H9 (cell line): Measurements from ENCODE around the gene SLAMF1. TPM values are rescaled to one million over a fixed set of nuclear protein-coding genes. Genes with fewer than 3 reads are reported as not detected.

ENCODE experiments used
- DNase-seq: peaks from one replicate; pipeline ENCODE4 v3.0.0-alpha.2; 2017
- H2AFZ ChIP-seq: one replicate; pipeline ENCODE4 v1.6.1; 2013; ENCODE audit warnings: mild to moderate bottlenecking, low read length, control low read depth, moderate library complexity
- H2AK5ac ChIP-seq: 2 replicates; pipeline ENCODE4 v1.6.1; 2013; ENCODE audit warnings: low read length, control low read depth, mixed read lengths; ENCODE audit not compliant: insufficient read length
- H2BK120ac ChIP-seq: one replicate; pipeline ENCODE4 v1.6.1; 2013; ENCODE audit warnings: low read depth, mild to moderate bottlenecking, low read length, control low read depth, inconsistent platforms; ENCODE audit not compliant: poor library complexity, severe bottlenecking
- H2BK12ac ChIP-seq: 2 replicates; pipeline ENCODE4 v1.6.1; 2013; ENCODE audit warnings: low read length, control low read depth, mixed read lengths, low read depth; ENCODE audit not compliant: insufficient read length
- H2BK15ac ChIP-seq: 2 replicates; pipeline ENCODE4 v1.6.1; 2013; ENCODE audit warnings: low read depth, low read length, control low read depth
- H2BK20ac ChIP-seq: one replicate; pipeline ENCODE4 v1.6.1; 2013; ENCODE audit warnings: low read depth, mild to moderate bottlenecking, low read length, control low read depth, inconsistent platforms; ENCODE audit not compliant: poor library complexity, severe bottlenecking
- H2BK5ac ChIP-seq: 2 replicates; pipeline ENCODE4 v1.6.1; 2013; ENCODE audit warnings: low read length, control low read depth, mixed read lengths; ENCODE audit not compliant: insufficient read length
- H3K14ac ChIP-seq: 2 replicates; pipeline ENCODE4 v1.6.1; 2013; ENCODE audit warnings: low read length, control low read depth; ENCODE audit not compliant: insufficient read depth
- H3K18ac ChIP-seq: 2 replicates; pipeline ENCODE4 v1.6.1; 2013; ENCODE audit warnings: low read depth, mild to moderate bottlenecking, mixed read lengths, low read length, control low read depth; ENCODE audit not compliant: insufficient read length
- H3K23ac ChIP-seq: 2 replicates; pipeline ENCODE4 v1.6.1; 2013; ENCODE audit warnings: low read length, control low read depth, mixed read lengths, low read depth; ENCODE audit not compliant: insufficient read length
- H3K23me2 ChIP-seq: 2 replicates; pipeline ENCODE4 v1.6.1; 2013; ENCODE audit warnings: low read depth, mild to moderate bottlenecking, mixed read lengths, low read length, control low read depth; ENCODE audit not compliant: insufficient read length, poor library complexity, severe bottlenecking
- H3K27ac ChIP-seq: 2 replicates; pipeline ENCODE4 v1.5.1; 2013; ENCODE audit warnings: low read length, control low read depth, mixed read lengths, low read depth; ENCODE audit not compliant: insufficient read length
- H3K27me3 ChIP-seq: 2 replicates; pipeline ENCODE4 v1.6.1; 2013; ENCODE audit warnings: low read length, control low read depth, inconsistent platforms; ENCODE audit not compliant: insufficient read depth
- H3K4ac ChIP-seq: 2 replicates; pipeline ENCODE4 v1.6.1; 2013; ENCODE audit warnings: low read depth, mild to moderate bottlenecking, control low read depth, inconsistent platforms, low read length, moderate library complexity
- H3K4me1 ChIP-seq: 2 replicates; pipeline ENCODE4 v1.6.1; 2013; ENCODE audit warnings: low read length, control low read depth, inconsistent platforms; ENCODE audit not compliant: insufficient read depth
- H3K4me2 ChIP-seq: 2 replicates; pipeline ENCODE4 v1.6.1; 2013; ENCODE audit warnings: low read length, control low read depth, mixed read lengths; ENCODE audit not compliant: insufficient read length, insufficient read depth
- H3K56ac ChIP-seq: 2 replicates; pipeline ENCODE4 v1.6.1; 2013; ENCODE audit warnings: low read depth, mild to moderate bottlenecking, mixed read lengths, low read length, control low read depth; ENCODE audit not compliant: insufficient read length
- H3K79me1 ChIP-seq: 2 replicates; pipeline ENCODE4 v1.6.1; 2013; ENCODE audit warnings: low read depth, mild to moderate bottlenecking, moderate library complexity, low read length, control low read depth, inconsistent platforms; ENCODE audit not compliant: insufficient read depth, poor library complexity, severe bottlenecking
- H3K79me2 ChIP-seq: 2 replicates; pipeline ENCODE4 v1.6.1; 2013; ENCODE audit warnings: low read length, control low read depth, inconsistent platforms; ENCODE audit not compliant: insufficient read depth
- H3K9ac ChIP-seq: 2 replicates; pipeline ENCODE4 v1.6.1; 2013; ENCODE audit warnings: low read length, control low read depth, mixed read lengths; ENCODE audit not compliant: insufficient read length; ENCODE audit errors: extremely low read depth
- H3K9me3 ChIP-seq: one replicate; pipeline ENCODE4 v1.6.1; 2013; ENCODE audit warnings: low read depth, low read length, inconsistent platforms; ENCODE audit not compliant: control insufficient read depth
- H3T11ph ChIP-seq: one replicate; pipeline ENCODE4 v1.6.1; 2013; ENCODE audit warnings: mild to moderate bottlenecking, low read length, control low read depth, inconsistent platforms
- H4K20me1 ChIP-seq: one replicate; pipeline ENCODE4 v1.6.1; 2013; ENCODE audit not compliant: control insufficient read depth, insufficient read length, insufficient read depth
- H4K5ac ChIP-seq: 2 replicates; pipeline ENCODE4 v1.6.1; 2013; ENCODE audit warnings: low read depth, mild to moderate bottlenecking, mixed read lengths, low read length, control low read depth; ENCODE audit not compliant: insufficient read length
- H4K8ac ChIP-seq: replicated peaks from 2 replicates; pipeline ENCODE4 v1.6.1; 2013; ENCODE audit warnings: low read length, control low read depth, mixed read lengths, low read depth; ENCODE audit not compliant: insufficient read length
- H4K91ac ChIP-seq: 2 replicates; pipeline ENCODE4 v1.6.1; 2013; ENCODE audit warnings: low read depth, mild to moderate bottlenecking, moderate library complexity, mixed read lengths, low read length, control low read depth; ENCODE audit not compliant: insufficient read length
- H3K27ac Mint-ChIP-seq, 3 experiments: 2 replicates in 2 of 3; 3 replicates in 1 of 3; pipeline ENCODE4 v1.8.0; 2020 to 2021; ENCODE audit warnings: mixed read lengths in 3 of 3, mild to moderate bottlenecking in 1 of 3, moderate library complexity in 1 of 3
- H3K27me3 Mint-ChIP-seq: 2 replicates; pipeline ENCODE4 v1.8.0; 2021; ENCODE audit warnings: low read depth, mild to moderate bottlenecking, moderate library complexity, mixed read lengths
- H3K36me3 Mint-ChIP-seq, 3 experiments: 2 replicates in 2 of 3; 3 replicates in 1 of 3; pipeline ENCODE4 v1.8.0; 2020 to 2021; ENCODE audit warnings: low read depth in 3 of 3, mixed read lengths in 3 of 3; ENCODE audit not compliant: insufficient read depth in 1 of 3
- H3K4me1 Mint-ChIP-seq, 2 experiments: 2 replicates each; pipeline ENCODE4 v1.8.0; 2020; ENCODE audit warnings: mixed read lengths in 2 of 2
- H3K4me3 Mint-ChIP-seq, 2 experiments: 2 replicates in 1 of 2; 3 replicates in 1 of 2; pipeline ENCODE4 v1.8.0; 2020 to 2021; ENCODE audit warnings: mild to moderate bottlenecking in 2 of 2, mixed read lengths in 2 of 2, moderate library complexity in 1 of 2
- H3K9me3 Mint-ChIP-seq, 2 experiments: 2 replicates in 1 of 2; 3 replicates in 1 of 2; pipeline ENCODE4 v1.8.0; 2020; ENCODE audit warnings: mild to moderate bottlenecking in 2 of 2, mixed read lengths in 2 of 2, moderate library complexity in 1 of 2
- CTCF ChIP-seq: fragments of 200-600 bp; sonication (generic); conservative IDR thresholded peaks from 3 replicates; pipeline ENCODE4 v1.8.0; 2021; ENCODE audit warnings: antibody characterized with exemption, mild to moderate bottlenecking
- WGBS: extraction: QIAGEN DNeasy Blood & Tissue Kit; methylation state at CpG from one replicate; pipeline ENCODE4 v1.1.7; 2013; ENCODE audit warnings: missing lambda C conversion rate, low lambda C conversion rate, mixed read lengths; ENCODE audit not compliant: insufficient read length; ENCODE audit errors: extremely low coverage; 5-methylcytosine and 5-hydroxymethylcytosine counted together
- total RNA-seq: library from RNA; stranded (reverse); gene quantifications from 2 replicates; pipeline ENCODE4 v1.2.1, GENCODE V29; 2021

Gene SLAMF1
- total RNA-seq, 1 experiment from 2014 or later, result not detected

- Histone ChIP-seq H3K79me1 (no peaks in the 10 kb centered on the region), H3K23ac (no peak overlapping the region), H3K18ac (no peak overlapping the region), H3K9me3 (no peaks in the 10 kb centered on the region), H2BK120ac (no peak overlapping the region), H2AK5ac (no peak overlapping the region), H4K20me1 (no peaks in the 10 kb centered on the region), H2BK20ac (no peak overlapping the region), H3K14ac (no peak overlapping the region), H3K4me1 (no peaks in the 10 kb centered on the region), H3K9ac (no peak overlapping the region), H3K4me2 (no peak overlapping the region), H3K56ac (no peak overlapping the region), H3K23me2 (no peaks in the 10 kb centered on the region), H3K79me2 (no peaks in the 10 kb centered on the region), H4K91ac (no peak overlapping the region), H2BK5ac (no peak overlapping the region), H3K27ac (no peak overlapping the region), H4K8ac (no peak overlapping the region), H2BK15ac (no peak overlapping the region), H2BK12ac (no peak overlapping the region), H3T11ph (no peak overlapping the region), H3K4ac (no peak overlapping the region), H4K5ac (no peak overlapping the region), H3K27me3 (no peaks in the 10 kb centered on the region), H2AFZ (no peak overlapping the region)
- no peak for TF ChIP-seq CTCF
- Mint-ChIP-seq H3K27me3 (no peaks in the 10 kb centered on the region; the same call in 1 of the 2 replicates), H3K36me3 (peaks cover 4 to 6% (median 6%) of the 10 kb centered on the region in 3 experiments; a peak in 6 of 7 replicates), H3K4me1 (peaks cover 12 to 14% of the 10 kb centered on the region in 2 experiments), H3K27ac (no peak overlapping the region), H3K4me3 (no peak overlapping the region), H3K9me3 (peaks cover 0 to 5% of the 10 kb centered on the region in 2 experiments; a peak in 3 of 5 replicates)
- no peak for DNase-seq
- no CpG with 5 or more reads among the region's 5 CpGs for WGBS
Observed at GRCh38 chr1:160614410-160614809, 32.4 kb downstream of the SLAMF1 start.
